Neural progenitor cell (in vitro differentiated cells): ENCODE data around the gene TMEM231. TPM values are rescaled to one million over a fixed set of nuclear protein-coding genes. Genes with fewer than 3 reads are reported as not detected.
A peak's percentile ranks its signal among the peaks of the same experiment; 100 is the strongest.

Experiments
- DNase-seq: peaks from one replicate; pipeline ENCODE4 v3.0.0-alpha.2; 2016; ENCODE audit warnings: low spot score
- H2AFZ ChIP-seq: fragments of 200-600 bp; sonication (generic); replicated peaks from 2 replicates; pipeline ENCODE4 v1.6.1; 2016; ENCODE audit warnings: antibody characterized with exemption
- H3F3A ChIP-seq: fragments of 200-600 bp; sonication (generic); 2 replicates; pipeline ENCODE4 v1.6.1; 2016; ENCODE audit warnings: antibody characterized with exemption, low read depth
- H3K27ac ChIP-seq: fragments of 200-600 bp; sonication (generic); 2 replicates; pipeline ENCODE4 v1.5.1; 2016; ENCODE audit warnings: mild to moderate bottlenecking
- H3K27me3 ChIP-seq: fragments of 200-600 bp; sonication (generic); 2 replicates; pipeline ENCODE4 v1.6.1; 2016; ENCODE audit warnings: mild to moderate bottlenecking, moderate library complexity
- H3K36me3 ChIP-seq: fragments of 200-600 bp; sonication (generic); 2 replicates; pipeline ENCODE4 v1.5.1; 2016
- H3K4me1 ChIP-seq: fragments of 200-600 bp; sonication (generic); 2 replicates; pipeline ENCODE4 v1.6.1; 2016; ENCODE audit warnings: mixed run types
- H3K4me2 ChIP-seq: fragments of 200-600 bp; sonication (generic); 2 replicates; pipeline ENCODE4 v1.6.1; 2016
- H3K4me3 ChIP-seq: fragments of 200-600 bp; sonication (generic); 2 replicates; pipeline ENCODE4 v1.5.1; 2016
- H3K79me2 ChIP-seq: fragments of 200-600 bp; sonication (generic); 2 replicates; pipeline ENCODE4 v1.6.1; 2016; ENCODE audit warnings: low read depth
- H3K9ac ChIP-seq: fragments of 200-600 bp; sonication (generic); 2 replicates; pipeline ENCODE4 v1.6.1; 2016
- H3K9me3 ChIP-seq: fragments of 200-600 bp; sonication (generic); 2 replicates; pipeline ENCODE4 v1.5.1; 2016; ENCODE audit warnings: low read depth
- H4K20me1 ChIP-seq: fragments of 200-600 bp; sonication (generic); 2 replicates; pipeline ENCODE4 v1.6.1; 2016; ENCODE audit warnings: low read depth
- H3K27ac Mint-ChIP-seq: 3 replicates; pipeline ENCODE4 v1.8.0; 2021; ENCODE audit warnings: mixed read lengths
- H3K27me3 Mint-ChIP-seq: 2 replicates; pipeline ENCODE4 v1.8.0; 2022; ENCODE audit warnings: low read depth, mild to moderate bottlenecking, inconsistent platforms, moderate library complexity, mixed read lengths; ENCODE audit not compliant: insufficient read depth
- H3K36me3 Mint-ChIP-seq: 3 replicates; pipeline ENCODE4 v1.8.0; 2021; ENCODE audit warnings: mixed read lengths
- H3K4me1 Mint-ChIP-seq: 3 replicates; pipeline ENCODE4 v1.8.0; 2021; ENCODE audit warnings: mixed read lengths
- H3K4me3 Mint-ChIP-seq: 3 replicates; pipeline ENCODE4 v1.8.0; 2021; ENCODE audit warnings: mild to moderate bottlenecking, moderate library complexity, mixed read lengths
- H3K9me3 Mint-ChIP-seq: 3 replicates; pipeline ENCODE4 v1.8.0; 2020; ENCODE audit warnings: mixed read lengths
- CTCF ChIP-seq: fragments of 200-600 bp; sonication (generic); IDR thresholded peaks from 2 replicates; pipeline ENCODE4 v1.5.1; 2017; ENCODE audit warnings: antibody characterized with exemption, mild to moderate bottlenecking
- EZH2 ChIP-seq: fragments of 200-600 bp; sonication (generic); IDR thresholded peaks from 2 replicates; pipeline ENCODE4 v1.6.1; 2017; ENCODE audit warnings: antibody characterized with exemption, mild to moderate bottlenecking, moderate library complexity
- EZH2phosphoT487 ChIP-seq: fragments of 200-600 bp; sonication (generic); IDR thresholded peaks from 2 replicates; pipeline ENCODE4 v1.6.1; 2017; ENCODE audit warnings: antibody characterized with exemption
- total RNA-seq: library from RNA; depleted of rRNA; stranded (reverse); fragments of >200 nt; gene quantifications from 2 replicates; pipeline ENCODE4 v1.2.3, GENCODE V29; 2015; ENCODE audit warnings: low replicate concordance

The TMEM231 gene
- total RNA-seq, 1 donor from 2014 or later, result 10.9 TPM

- H3K9me3 Mint-ChIP-seq, result no peaks in the 10 kb centered on the region
- no peak overlapping the region for H3K27ac Mint-ChIP-seq
- H3K4me1 Mint-ChIP-seq, result peaks cover 10% of the 10 kb centered on the region
- DNase-seq, result peak; percentile 35
- Histone ChIP-seq H3K4me1 (peaks cover 15% of the 10 kb centered on the region), H3K9me3 (no peaks in the 10 kb centered on the region), H3K4me3 (no peak overlapping the region), H2AFZ (no peak overlapping the region), H3K27me3 (peaks cover 8% of the 10 kb centered on the region), H3K79me2 (peaks cover 9% of the 10 kb centered on the region), H4K20me1 (peaks cover 7% of the 10 kb centered on the region), H3K9ac (no peak overlapping the region), H3K4me2 (no peak overlapping the region), H3K27ac (no peak overlapping the region), H3F3A (peaks cover 30% of the 10 kb centered on the region), H3K36me3 (no peaks in the 10 kb centered on the region)
- no peaks in the 10 kb centered on the region for H3K36me3 Mint-ChIP-seq
- H3K27me3 Mint-ChIP-seq, result peaks cover 11% of the 10 kb centered on the region
- no peak overlapping the region for H3K4me3 Mint-ChIP-seq
- no peak for TF ChIP-seq EZH2
- TF ChIP-seq CTCF, result peak; percentile 38
Observed at GRCh38 chr16:75491876-75492275, 64.2 kb downstream of the TMEM231 start.

GRCh38 chr16:75488322-75488721 lies 67.7 kb downstream of the TMEM231 start:
- H2AFZ ChIP-seq, result no peak overlapping the region
- H3K27ac ChIP-seq, result no peak overlapping the region
- no peaks in the 10 kb centered on the region for H3K27me3 ChIP-seq
- no peaks in the 10 kb centered on the region for H3K9me3 ChIP-seq
- peaks cover 4% of the 10 kb centered on the region for H3K79me2 ChIP-seq
- peaks cover 7% of the 10 kb centered on the region for H4K20me1 ChIP-seq
- H3K4me1 ChIP-seq, result peaks cover 10% of the 10 kb centered on the region
- Mint-ChIP-seq H3K4me3 (no peak overlapping the region), H3K27ac (no peak overlapping the region), H3K36me3 (no peaks in the 10 kb centered on the region), H3K9me3 (no peaks in the 10 kb centered on the region), H3K27me3 (no peaks in the 10 kb centered on the region), H3K4me1 (no peaks in the 10 kb centered on the region)
- no peak for DNase-seq
- no peak overlapping the region for H3K9ac ChIP-seq
- H3F3A ChIP-seq, result peaks cover 16% of the 10 kb centered on the region
- H3K4me2 ChIP-seq, result no peak overlapping the region
- TF ChIP-seq EZH2, result no peak
- no peak for TF ChIP-seq EZH2phosphoT487
- no peak for TF ChIP-seq CTCF
- no peaks in the 10 kb centered on the region for H3K36me3 ChIP-seq
- no peak overlapping the region for H3K4me3 ChIP-seq

Other genes starting within 250 kb of the TMEM231 start
- 134 and 159 TPM in 2 replicates for gene CFDP1, start 122.7 kb downstream of the TMEM231 start, total RNA-seq
- 64.1 and 77.0 TPM in 2 replicates for gene TMEM170A, start 91.6 kb downstream of the TMEM231 start, total RNA-seq
- gene CHST6, start 60.8 kb downstream of the TMEM231 start, total RNA-seq, result 6.2 and 12.5 TPM in 2 replicates
- gene CHST5, start 20.1 kb downstream of the TMEM231 start, total RNA-seq, result 0.37 TPM in 1 of 2 replicates, not detected in the other
- 67.8 and 88.2 TPM in 2 replicates for gene GABARAPL2, start 10.1 kb upstream of the TMEM231 start, total RNA-seq
- gene ADAT1, start 67.0 kb upstream of the TMEM231 start, total RNA-seq, result 76.6 and 86.4 TPM in 2 replicates
- 185 and 228 TPM in 2 replicates for gene KARS1, start 91.4 kb upstream of the TMEM231 start, total RNA-seq
- 26.4 and 34.9 TPM in 2 replicates for gene TERF2IP, start 91.5 kb upstream of the TMEM231 start, total RNA-seq
- gene CPHXL2, start 120.8 kb upstream of the TMEM231 start, total RNA-seq, result not detected in 2 replicates
- gene DUXB, start 145.2 kb upstream of the TMEM231 start, total RNA-seq, result not detected in 2 replicates
- gene CPHXL, start 170.2 kb upstream of the TMEM231 start, total RNA-seq, result not detected in 2 replicates